ENCODE results near the gene ATG2B. TPM values are rescaled to one million over a fixed set of nuclear protein-coding genes. Genes with fewer than 3 reads are reported as not detected.

Gene ATG2B
- total RNA-seq, 2 experiments from 2014 or later, result 15.7 to 23.7 TPM

DNA sequence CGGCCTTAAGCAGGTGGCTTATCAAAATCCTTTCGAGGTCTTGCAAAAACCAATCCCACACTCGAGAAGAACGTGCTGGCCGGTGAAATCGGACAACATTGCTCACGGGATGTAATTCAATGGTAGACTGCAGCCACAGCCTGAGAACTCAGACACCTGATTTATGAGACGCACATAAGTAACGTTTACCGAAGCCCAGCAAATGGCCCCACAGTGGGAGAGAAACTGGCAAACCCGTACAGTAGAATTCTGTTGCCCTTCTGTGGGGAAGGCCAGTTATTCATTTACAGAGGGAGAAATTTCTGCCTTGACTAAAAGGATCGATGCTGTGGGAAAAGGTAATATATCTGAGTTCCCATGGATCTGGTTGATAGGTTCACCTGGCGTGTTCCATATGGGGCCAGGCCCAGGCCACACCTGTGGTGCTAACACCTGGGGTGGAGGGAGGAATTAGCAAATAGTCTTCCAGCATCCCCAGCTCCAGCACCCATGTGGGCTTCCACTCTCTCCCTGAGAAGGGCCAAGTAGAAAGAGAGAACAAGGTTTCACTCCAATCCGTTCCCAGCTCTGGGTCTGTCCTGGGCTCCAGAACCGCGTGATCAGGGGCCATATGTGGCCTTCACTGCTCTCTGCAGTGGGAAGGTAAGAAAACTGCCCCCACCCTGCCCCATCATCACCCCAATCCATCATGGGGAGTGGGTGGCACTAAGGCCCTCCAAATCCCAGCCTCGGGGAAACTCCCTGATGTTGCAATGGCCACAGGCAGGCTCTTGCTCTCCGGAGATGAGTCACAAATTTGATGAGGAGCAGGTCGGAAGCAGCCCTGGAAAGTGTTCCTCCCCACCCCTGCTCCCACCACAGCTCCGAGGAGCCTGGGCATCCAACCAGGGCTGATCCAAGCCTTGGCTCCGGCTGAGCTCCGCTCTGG, 94.4 kb downstream of the ATG2B start:
- Histone ChIP-seq H3K9me3 (ENCODE audit: low read length) (no peaks in the 10 kb centered on the region), H3K79me2 (ENCODE audit: insufficient read depth, low read depth, low read length) (no peaks in the 10 kb centered on the region), H3K4me1 (ENCODE audit: insufficient read depth, low read length, poor library complexity, severe bottlenecking) (no peaks in the 10 kb centered on the region), H3K4me3 (ENCODE audit: low read depth, low read length, poor library complexity, severe bottlenecking) (no peak overlapping the region), H3K36me3 (ENCODE audit: insufficient read depth, low read length) (no peaks in the 10 kb centered on the region), H3K9me2 (ENCODE audit: insufficient read depth, low read length) (no peaks in the 10 kb centered on the region), H3K4me2 (ENCODE audit: low read length) (no peak overlapping the region), H3K27ac (ENCODE audit: low read depth, low read length, poor library complexity, severe bottlenecking) (no peak overlapping the region), H4K20me1 (ENCODE audit: insufficient read depth, low read length) (no peaks in the 10 kb centered on the region), H2AFZ (ENCODE audit: low read length) (no peak overlapping the region)
- TF ChIP-seq, protein P1, sequence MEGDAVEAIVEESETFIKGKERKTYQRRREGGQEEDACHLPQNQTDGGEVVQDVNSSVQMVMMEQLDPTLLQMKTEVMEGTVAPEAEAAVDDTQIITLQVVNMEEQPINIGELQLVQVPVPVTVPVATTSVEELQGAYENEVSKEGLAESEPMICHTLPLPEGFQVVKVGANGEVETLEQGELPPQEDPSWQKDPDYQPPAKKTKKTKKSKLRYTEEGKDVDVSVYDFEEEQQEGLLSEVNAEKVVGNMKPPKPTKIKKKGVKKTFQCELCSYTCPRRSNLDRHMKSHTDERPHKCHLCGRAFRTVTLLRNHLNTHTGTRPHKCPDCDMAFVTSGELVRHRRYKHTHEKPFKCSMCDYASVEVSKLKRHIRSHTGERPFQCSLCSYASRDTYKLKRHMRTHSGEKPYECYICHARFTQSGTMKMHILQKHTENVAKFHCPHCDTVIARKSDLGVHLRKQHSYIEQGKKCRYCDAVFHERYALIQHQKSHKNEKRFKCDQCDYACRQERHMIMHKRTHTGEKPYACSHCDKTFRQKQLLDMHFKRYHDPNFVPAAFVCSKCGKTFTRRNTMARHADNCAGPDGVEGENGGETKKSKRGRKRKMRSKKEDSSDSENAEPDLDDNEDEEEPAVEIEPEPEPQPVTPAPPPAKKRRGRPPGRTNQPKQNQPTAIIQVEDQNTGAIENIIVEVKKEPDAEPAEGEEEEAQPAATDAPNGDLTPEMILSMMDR (conservative IDR thresholded peaks at IDR 0.05; ENCODE audit: low read length), result no peak
- no peak for TF ChIP-seq EZH2phosphoT487 (IDR thresholded peaks at IDR 0.05; ENCODE audit: borderline replicate concordance, low read depth, low read length)
- no peak for DNase-seq (ENCODE audit: low spot score)
- ChIA-PET POLR2A (no interaction called here), CTCF (ENCODE audit: unreplicated experiment) (no interaction called here)
- no TSS peak for BruUV-seq (replicated peaks)
- intact Hi-C loops (cut with micrococcal nuclease; ENCODE audit: unreplicated experiment), result no loop called here

DNA sequence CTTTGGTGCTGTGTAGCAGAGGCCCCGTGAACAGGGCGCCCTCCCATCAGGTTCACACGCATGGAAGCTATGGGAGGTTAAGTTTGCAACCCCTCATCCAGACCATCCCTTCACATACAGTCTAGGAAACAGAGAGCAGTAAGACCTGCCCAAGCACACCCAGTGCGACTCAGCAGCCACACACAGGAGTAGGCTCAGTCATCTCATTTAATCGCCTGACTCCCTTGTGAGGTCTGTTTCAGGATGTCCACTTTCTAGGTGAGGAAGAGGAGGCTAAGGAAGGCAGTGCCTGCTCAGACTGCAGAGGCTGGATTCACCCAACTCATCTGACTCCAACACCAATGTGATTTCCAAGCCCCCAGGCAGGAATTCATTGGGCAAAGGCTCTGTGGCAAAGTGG, 95.2 kb downstream of the ATG2B start:
- Histone ChIP-seq H3K36me3 (ENCODE audit: insufficient read depth, low read length) (no peaks in the 10 kb centered on the region), H3K9me3 (ENCODE audit: low read length) (no peaks in the 10 kb centered on the region), H3K27ac (ENCODE audit: low read depth, low read length, poor library complexity, severe bottlenecking) (no peak overlapping the region), H4K20me1 (ENCODE audit: insufficient read depth, low read length) (no peaks in the 10 kb centered on the region), H3K9me2 (ENCODE audit: insufficient read depth, low read length) (no peaks in the 10 kb centered on the region), H3K4me3 (ENCODE audit: low read depth, low read length, poor library complexity, severe bottlenecking) (no peak overlapping the region), H2AFZ (ENCODE audit: low read length) (no peak overlapping the region), H3K4me1 (ENCODE audit: insufficient read depth, low read length, poor library complexity, severe bottlenecking) (no peaks in the 10 kb centered on the region), H3K4me2 (ENCODE audit: low read length) (no peak overlapping the region), H3K79me2 (ENCODE audit: insufficient read depth, low read depth, low read length) (no peaks in the 10 kb centered on the region)
- BruUV-seq (replicated peaks), result no TSS peak
- DNase-seq (ENCODE audit: low spot score), result no peak
- CTCF ChIA-PET (ENCODE audit: unreplicated experiment), result no interaction called here
- TF ChIP-seq EZH2phosphoT487 (IDR thresholded peaks at IDR 0.05; ENCODE audit: borderline replicate concordance, low read depth, low read length), result no peak
- TF ChIP-seq, protein P1 (conservative IDR thresholded peaks at IDR 0.05; ENCODE audit: low read length), result no peak
- POLR2A ChIA-PET, result no interaction called here
- intact Hi-C loops (cut with micrococcal nuclease; ENCODE audit: unreplicated experiment), result no loop called here

DNA sequence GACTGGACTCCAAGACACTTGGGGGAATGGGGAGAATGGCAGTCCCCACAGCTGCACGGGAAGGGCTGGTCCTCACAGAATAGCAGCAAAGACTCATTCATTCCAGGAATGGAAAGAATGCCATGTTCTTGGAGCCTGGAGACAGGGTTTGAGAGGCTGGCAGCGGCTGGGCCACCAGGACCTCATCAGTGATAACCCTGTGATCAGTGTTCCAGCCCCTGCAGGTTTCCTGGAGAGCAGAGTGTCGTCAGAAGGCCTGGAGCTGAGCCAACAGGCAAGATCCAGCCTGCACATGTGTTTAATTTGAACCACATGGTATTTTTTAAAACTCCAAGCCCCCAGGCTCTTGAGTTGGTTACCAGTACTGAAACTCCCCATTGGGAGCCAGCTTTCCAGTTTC, 95.8 kb downstream of the ATG2B start:
- H3K79me2 ChIP-seq (ENCODE audit: insufficient read depth, low read depth, low read length), result no peaks in the 10 kb centered on the region
- intact Hi-C loops (cut with micrococcal nuclease; ENCODE audit: unreplicated experiment), result no loop called here
- H3K9me2 ChIP-seq (ENCODE audit: insufficient read depth, low read length), result no peaks in the 10 kb centered on the region
- CTCF ChIA-PET (ENCODE audit: unreplicated experiment), result no interaction called here
- POLR2A ChIA-PET, result no interaction called here
- H3K4me2 ChIP-seq (ENCODE audit: low read length), result no peak overlapping the region
- no peaks in the 10 kb centered on the region for H3K4me1 ChIP-seq (ENCODE audit: insufficient read depth, low read length, poor library complexity, severe bottlenecking)
- no peak overlapping the region for H3K4me3 ChIP-seq (ENCODE audit: low read depth, low read length, poor library complexity, severe bottlenecking)
- no peaks in the 10 kb centered on the region for H4K20me1 ChIP-seq (ENCODE audit: insufficient read depth, low read length)
- BruUV-seq (replicated peaks), result no TSS peak
- no peak overlapping the region for H3K27ac ChIP-seq (ENCODE audit: low read depth, low read length, poor library complexity, severe bottlenecking)
- no peaks in the 10 kb centered on the region for H3K9me3 ChIP-seq (ENCODE audit: low read length)
- no peak for TF ChIP-seq EZH2phosphoT487 (IDR thresholded peaks at IDR 0.05; ENCODE audit: borderline replicate concordance, low read depth, low read length)
- TF ChIP-seq, protein P1 (conservative IDR thresholded peaks at IDR 0.05; ENCODE audit: low read length), result no peak
- no peaks in the 10 kb centered on the region for H3K36me3 ChIP-seq (ENCODE audit: insufficient read depth, low read length)
- no peak overlapping the region for H2AFZ ChIP-seq (ENCODE audit: low read length)
- DNase-seq (ENCODE audit: low spot score), result no peak

Measured in OCI-LY7 (cell line).